ENCODE measurements around the gene ENTHD1.

Gene ENTHD1

GRCh38 chr22:39833093-39833492, 60.5 kb downstream of the ENTHD1 start:
- TF ChIP-seq, protein P1, sequence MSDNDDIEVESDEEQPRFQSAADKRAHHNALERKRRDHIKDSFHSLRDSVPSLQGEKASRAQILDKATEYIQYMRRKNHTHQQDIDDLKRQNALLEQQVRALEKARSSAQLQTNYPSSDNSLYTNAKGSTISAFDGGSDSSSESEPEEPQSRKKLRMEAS (IDR thresholded peaks at IDR 0.05) = no peak
- no peak for TF ChIP-seq YY1 (IDR thresholded peaks at IDR 0.05; ENCODE audit: low read depth)
- TF ChIP-seq TCF12 (IDR thresholded peaks at IDR 0.05; ENCODE audit: low read depth) = no peak
- TF ChIP-seq EP300 (IDR thresholded peaks at IDR 0.05; ENCODE audit: borderline replicate concordance) = no peak
- TF ChIP-seq USF1 (IDR thresholded peaks at IDR 0.05) = no peak
- no peak for TF ChIP-seq CREB1 (IDR thresholded peaks at IDR 0.05; ENCODE audit: low read depth)
- no peak for TF ChIP-seq CEBPB (IDR thresholded peaks at IDR 0.05)
- TF ChIP-seq ZBTB7A (IDR thresholded peaks at IDR 0.05; ENCODE audit: low read depth) = no peak
- no peak for TF ChIP-seq NFIC (IDR thresholded peaks at IDR 0.05)
- no peak for TF ChIP-seq TEAD4 (IDR thresholded peaks at IDR 0.05)
- TF ChIP-seq, protein P2, sequence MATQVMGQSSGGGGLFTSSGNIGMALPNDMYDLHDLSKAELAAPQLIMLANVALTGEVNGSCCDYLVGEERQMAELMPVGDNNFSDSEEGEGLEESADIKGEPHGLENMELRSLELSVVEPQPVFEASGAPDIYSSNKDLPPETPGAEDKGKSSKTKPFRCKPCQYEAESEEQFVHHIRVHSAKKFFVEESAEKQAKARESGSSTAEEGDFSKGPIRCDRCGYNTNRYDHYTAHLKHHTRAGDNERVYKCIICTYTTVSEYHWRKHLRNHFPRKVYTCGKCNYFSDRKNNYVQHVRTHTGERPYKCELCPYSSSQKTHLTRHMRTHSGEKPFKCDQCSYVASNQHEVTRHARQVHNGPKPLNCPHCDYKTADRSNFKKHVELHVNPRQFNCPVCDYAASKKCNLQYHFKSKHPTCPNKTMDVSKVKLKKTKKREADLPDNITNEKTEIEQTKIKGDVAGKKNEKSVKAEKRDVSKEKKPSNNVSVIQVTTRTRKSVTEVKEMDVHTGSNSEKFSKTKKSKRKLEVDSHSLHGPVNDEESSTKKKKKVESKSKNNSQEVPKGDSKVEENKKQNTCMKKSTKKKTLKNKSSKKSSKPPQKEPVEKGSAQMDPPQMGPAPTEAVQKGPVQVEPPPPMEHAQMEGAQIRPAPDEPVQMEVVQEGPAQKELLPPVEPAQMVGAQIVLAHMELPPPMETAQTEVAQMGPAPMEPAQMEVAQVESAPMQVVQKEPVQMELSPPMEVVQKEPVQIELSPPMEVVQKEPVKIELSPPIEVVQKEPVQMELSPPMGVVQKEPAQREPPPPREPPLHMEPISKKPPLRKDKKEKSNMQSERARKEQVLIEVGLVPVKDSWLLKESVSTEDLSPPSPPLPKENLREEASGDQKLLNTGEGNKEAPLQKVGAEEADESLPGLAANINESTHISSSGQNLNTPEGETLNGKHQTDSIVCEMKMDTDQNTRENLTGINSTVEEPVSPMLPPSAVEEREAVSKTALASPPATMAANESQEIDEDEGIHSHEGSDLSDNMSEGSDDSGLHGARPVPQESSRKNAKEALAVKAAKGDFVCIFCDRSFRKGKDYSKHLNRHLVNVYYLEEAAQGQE (IDR thresholded peaks at IDR 0.05; ENCODE audit: low read depth) = no peak
- no peak for TF ChIP-seq RAD21 (IDR thresholded peaks at IDR 0.05; ENCODE audit: low read depth)
- no peak for TF ChIP-seq FOXM1 (IDR thresholded peaks at IDR 0.05; ENCODE audit: borderline replicate concordance, low read depth)
- TF ChIP-seq TAF1 (IDR thresholded peaks at IDR 0.05; ENCODE audit: low read depth) = no peak
- no peak for TF ChIP-seq EGR1 (IDR thresholded peaks at IDR 0.05)

DNA sequence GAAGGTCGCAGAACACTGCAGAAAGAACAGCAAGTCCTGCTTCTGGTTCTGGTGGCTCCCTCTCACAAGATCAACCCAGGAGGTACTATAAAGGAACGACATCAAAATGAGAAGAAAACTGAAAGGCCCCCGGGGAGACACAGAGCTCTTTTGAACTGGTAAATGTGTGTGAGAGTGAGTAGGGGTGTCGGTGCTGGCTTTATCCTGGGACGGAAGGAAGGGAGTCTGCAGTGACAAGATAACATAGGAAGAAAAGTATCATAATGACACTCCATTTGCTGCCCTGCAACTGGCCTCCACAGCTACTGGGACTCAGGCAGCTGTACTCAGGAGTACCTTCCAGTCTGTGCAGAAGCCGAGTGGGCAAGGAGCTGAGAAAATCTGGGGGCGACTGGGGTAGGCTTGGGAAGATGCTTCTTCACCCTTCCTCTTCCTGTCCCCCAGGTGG, 60.9 kb downstream of the ENTHD1 start:
- no peak for TF ChIP-seq FOXM1 (IDR thresholded peaks at IDR 0.05; ENCODE audit: borderline replicate concordance, low read depth)
- no peak for TF ChIP-seq TCF12 (IDR thresholded peaks at IDR 0.05; ENCODE audit: low read depth)
- no peak for TF ChIP-seq EP300 (IDR thresholded peaks at IDR 0.05; ENCODE audit: borderline replicate concordance)
- no peak for TF ChIP-seq ZBTB7A (IDR thresholded peaks at IDR 0.05; ENCODE audit: low read depth)
- no peak for TF ChIP-seq YY1 (IDR thresholded peaks at IDR 0.05; ENCODE audit: low read depth)
- TF ChIP-seq USF1 (IDR thresholded peaks at IDR 0.05) = no peak
- TF ChIP-seq TEAD4 (IDR thresholded peaks at IDR 0.05) = no peak
- TF ChIP-seq, protein P1 (IDR thresholded peaks at IDR 0.05) = no peak

- no peak for TF ChIP-seq YY1 (IDR thresholded peaks at IDR 0.05; ENCODE audit: low read depth)
- no peak for TF ChIP-seq EP300 (IDR thresholded peaks at IDR 0.05; ENCODE audit: borderline replicate concordance)
- TF ChIP-seq FOXM1 (IDR thresholded peaks at IDR 0.05; ENCODE audit: borderline replicate concordance, low read depth) = no peak
- TF ChIP-seq CEBPB (IDR thresholded peaks at IDR 0.05) = no peak
- no peak for TF ChIP-seq TAF1 (IDR thresholded peaks at IDR 0.05; ENCODE audit: low read depth)
- TF ChIP-seq RAD21 (IDR thresholded peaks at IDR 0.05; ENCODE audit: low read depth) = no peak
- TF ChIP-seq ZBTB7A (IDR thresholded peaks at IDR 0.05; ENCODE audit: low read depth) = no peak
- TF ChIP-seq, protein P1 (IDR thresholded peaks at IDR 0.05) = no peak
- TF ChIP-seq USF1 (IDR thresholded peaks at IDR 0.05) = no peak
- TF ChIP-seq, protein P2 (IDR thresholded peaks at IDR 0.05; ENCODE audit: low read depth) = no peak
- no peak for TF ChIP-seq TEAD4 (IDR thresholded peaks at IDR 0.05)
These were observed 67.9 kb downstream of the ENTHD1 start for GRCh38 chr22:39825661-39826102.

DNA sequence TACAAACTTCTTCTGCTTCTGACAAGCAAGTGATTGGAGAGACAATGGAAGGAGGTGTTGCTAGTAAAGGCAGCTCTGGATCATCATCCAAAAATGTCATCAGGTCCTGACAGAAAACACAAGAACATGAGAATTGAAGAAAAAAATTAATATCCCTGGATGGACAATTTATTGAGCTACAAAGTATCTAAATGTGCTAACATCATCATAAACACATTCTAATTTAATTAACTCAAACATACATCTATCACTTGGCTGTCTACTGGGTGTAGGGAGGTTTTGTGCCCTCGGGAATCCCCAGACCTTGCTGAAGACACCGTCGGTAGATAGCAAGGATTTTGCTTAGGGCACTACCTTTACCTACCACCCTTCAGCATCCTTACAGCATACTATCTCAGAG, 72.6 kb downstream of the ENTHD1 start:
- TF ChIP-seq YY1 (IDR thresholded peaks at IDR 0.05; ENCODE audit: low read depth) = no peak
- no peak for TF ChIP-seq TAF1 (IDR thresholded peaks at IDR 0.05; ENCODE audit: low read depth)
- TF ChIP-seq RAD21 (IDR thresholded peaks at IDR 0.05; ENCODE audit: low read depth) = no peak
- TF ChIP-seq EGR1 (IDR thresholded peaks at IDR 0.05) = no peak
- TF ChIP-seq NFIC (IDR thresholded peaks at IDR 0.05) = no peak
- TF ChIP-seq, protein P2 (IDR thresholded peaks at IDR 0.05; ENCODE audit: low read depth) = no peak
- no peak for TF ChIP-seq EP300 (IDR thresholded peaks at IDR 0.05; ENCODE audit: borderline replicate concordance)
- TF ChIP-seq, protein P1 (IDR thresholded peaks at IDR 0.05) = no peak
- TF ChIP-seq USF1 (IDR thresholded peaks at IDR 0.05) = no peak
- TF ChIP-seq ZBTB7A (IDR thresholded peaks at IDR 0.05; ENCODE audit: low read depth) = no peak
- TF ChIP-seq TEAD4 (IDR thresholded peaks at IDR 0.05) = no peak
- TF ChIP-seq CREB1 (IDR thresholded peaks at IDR 0.05; ENCODE audit: low read depth) = no peak
- TF ChIP-seq TCF12 (IDR thresholded peaks at IDR 0.05; ENCODE audit: low read depth) = no peak
- TF ChIP-seq FOXM1 (IDR thresholded peaks at IDR 0.05; ENCODE audit: borderline replicate concordance, low read depth) = no peak
- TF ChIP-seq CEBPB (IDR thresholded peaks at IDR 0.05) = no peak
